IPS-18c (cell line): Measurements from ENCODE around the gene PCDH15.
"Not testable (repeated sequence)": the region's sequence is repeated elsewhere in the genome, so short reads cannot be mapped to it uniquely, and the experiment has no call there.

Source experiments
- H3K4me3 ChIP-seq: 2 replicates; pipeline ENCODE4 v1.7.0; 2013; ENCODE audit warnings: low read depth, mild to moderate bottlenecking, low read length, moderate library complexity; ENCODE audit not compliant: insufficient read depth
- H3K9me3 ChIP-seq: one replicate; pipeline ENCODE4 v1.6.1; 2013; ENCODE audit warnings: mild to moderate bottlenecking, low read length, moderate library complexity; ENCODE audit not compliant: control insufficient read depth, insufficient read depth

PCDH15 gene

GRCh38 chr10:54614072-54614471, 187.0 kb downstream of the PCDH15 start:
- H3K4me3 ChIP-seq: no peak overlapping the region
- no peaks in the 10 kb centered on the region for H3K9me3 ChIP-seq

GRCh38 chr10:54613162-54613561, 187.9 kb downstream of the PCDH15 start:
- Histone ChIP-seq H3K4me3 (no peak overlapping the region), H3K9me3 (no peaks in the 10 kb centered on the region)

DNA sequence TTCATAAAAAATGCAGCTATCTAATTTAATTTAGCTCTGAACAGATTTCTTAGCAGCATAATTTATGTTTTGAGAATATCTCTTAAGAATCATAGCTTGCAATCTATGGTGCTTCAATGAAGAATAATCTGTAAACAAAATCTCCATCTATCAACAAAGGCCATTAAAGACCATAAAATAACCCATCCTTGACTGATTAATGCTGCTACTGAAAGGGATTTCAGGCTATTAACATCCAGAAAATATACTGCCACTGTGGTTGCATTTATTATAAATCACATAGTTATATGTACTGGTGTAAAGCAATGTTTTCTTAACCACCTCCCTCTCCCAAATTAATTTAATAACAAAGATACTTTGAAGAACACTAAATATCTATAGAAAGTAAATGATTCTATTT, 191.6 kb downstream of the PCDH15 start:
- H3K4me3 ChIP-seq: no peak overlapping the region
- H3K9me3 ChIP-seq: no peaks in the 10 kb centered on the region

GRCh38 chr10:54607983-54608382, 193.0 kb downstream of the PCDH15 start:
- Histone ChIP-seq H3K9me3 (no peaks in the 10 kb centered on the region), H3K4me3 (no peak overlapping the region)

DNA sequence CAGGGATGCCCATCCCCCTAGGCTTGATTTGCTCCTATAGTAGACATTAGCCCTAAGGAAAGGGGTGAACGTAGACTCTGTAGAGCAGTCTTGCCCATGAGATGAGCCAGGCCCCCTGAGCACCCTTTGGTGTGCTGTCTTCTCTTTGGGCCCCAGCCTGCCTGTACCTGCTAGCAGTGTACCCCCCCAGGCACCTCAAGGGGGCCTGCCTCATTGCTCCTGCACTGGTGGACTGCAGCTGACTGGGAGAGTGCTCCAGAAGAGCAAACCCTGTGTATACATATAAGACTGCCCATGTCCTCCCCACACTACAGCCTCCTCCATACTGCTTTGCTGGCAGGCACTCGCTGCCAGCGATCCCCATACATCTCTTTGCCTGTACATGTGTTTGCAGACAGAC, 206.7 kb downstream of the PCDH15 start:
- no peaks in the 10 kb centered on the region for H3K9me3 ChIP-seq
- H3K4me3 ChIP-seq: no peak overlapping the region

GRCh38 chr10:54587971-54588370, 213.1 kb downstream of the PCDH15 start:
- Histone ChIP-seq H3K9me3 (no peaks in the 10 kb centered on the region), H3K4me3 (no peak overlapping the region)

GRCh38 chr10:54585572-54585971, 215.5 kb downstream of the PCDH15 start:
- Histone ChIP-seq H3K9me3 (no peaks in the 10 kb centered on the region), H3K4me3 (no peak overlapping the region)

DNA sequence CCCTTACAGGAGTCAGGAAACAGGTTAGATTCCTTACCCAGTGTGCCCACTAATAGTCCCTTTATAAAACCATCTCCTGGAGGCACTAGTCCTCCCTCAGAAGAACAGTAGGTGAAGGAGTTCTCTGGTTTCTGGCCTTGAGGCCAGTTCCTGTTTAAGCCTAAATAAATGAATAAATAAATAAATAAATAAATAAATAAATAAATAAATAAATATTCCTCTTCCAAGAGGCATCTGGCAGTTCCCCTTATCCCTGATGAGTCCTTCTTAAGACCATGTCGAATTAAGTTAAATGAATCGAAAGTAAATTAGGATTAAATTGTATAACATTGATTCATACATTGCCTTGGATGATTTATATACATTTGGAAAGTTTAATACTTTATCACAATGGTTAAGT, 223.3 kb downstream of the PCDH15 start:
- Histone ChIP-seq H3K9me3 (no peaks in the 10 kb centered on the region), H3K4me3 (no peak overlapping the region)

GRCh38 chr10:54576541-54576940, 224.5 kb downstream of the PCDH15 start:
- no peaks in the 10 kb centered on the region for H3K9me3 ChIP-seq

GRCh38 chr10:54559498-54559897, 241.5 kb downstream of the PCDH15 start:
- no peaks in the 10 kb centered on the region for H3K9me3 ChIP-seq
- H3K4me3 ChIP-seq: no peak overlapping the region

More at GRCh38 chr10:54576541-54576940, 224.5 kb downstream of the PCDH15 start:
- no peak overlapping the region for H3K4me3 ChIP-seq

DNA sequence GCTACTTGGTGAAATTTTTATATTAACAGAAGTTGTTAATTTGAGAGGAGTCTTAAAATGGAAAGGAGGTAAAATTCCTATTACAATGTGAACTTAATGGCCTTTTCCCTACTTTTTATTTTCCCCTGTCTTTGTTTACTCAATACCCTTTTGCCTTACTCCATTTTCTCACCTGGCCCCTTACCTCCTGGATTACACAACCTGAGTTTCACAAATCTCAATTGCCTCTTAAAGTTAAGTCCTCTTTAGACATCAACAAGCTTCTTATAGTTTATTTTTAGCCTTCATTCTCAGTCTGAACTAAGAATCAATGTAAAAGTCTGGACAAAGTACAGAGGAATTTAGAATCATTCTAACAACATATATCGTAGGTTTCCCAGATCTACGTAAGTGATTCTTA, 247.0 kb downstream of the PCDH15 start:
- Histone ChIP-seq H3K9me3 (no peaks in the 10 kb centered on the region), H3K4me3 (no peak overlapping the region)

GRCh38 chr10:54550016-54550415, 251.0 kb downstream of the PCDH15 start:
- H3K9me3 ChIP-seq: no peaks in the 10 kb centered on the region
- H3K4me3 ChIP-seq: no peak overlapping the region

GRCh38 chr10:54531296-54531695, 269.7 kb downstream of the PCDH15 start:
- H3K4me3 ChIP-seq: no peak overlapping the region

DNA sequence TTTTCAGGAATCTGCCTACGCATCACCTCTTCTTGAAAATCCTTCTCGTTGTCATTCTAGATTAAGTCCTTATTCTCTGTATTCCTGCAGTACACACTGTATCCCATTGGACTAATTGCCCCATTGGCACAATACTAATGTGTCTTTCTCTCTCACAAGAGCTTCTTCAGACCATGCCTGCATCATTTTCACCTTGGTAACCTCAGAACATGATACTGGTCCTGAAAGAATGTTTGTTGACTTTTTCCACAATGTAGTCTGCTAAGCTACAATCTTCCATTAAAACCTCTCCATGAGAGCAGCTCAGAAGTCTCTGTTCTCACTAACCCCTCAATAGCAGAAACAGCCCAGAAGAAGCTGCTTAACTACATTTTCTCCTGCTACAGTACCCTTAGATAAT, 270.7 kb downstream of the PCDH15 start:
- Histone ChIP-seq H3K9me3 (no peaks in the 10 kb centered on the region), H3K4me3 (no peak overlapping the region)

More at GRCh38 chr10:54531296-54531695, 269.7 kb downstream of the PCDH15 start:
- H3K9me3 ChIP-seq: no peaks in the 10 kb centered on the region

GRCh38 chr10:54525816-54526215, 275.2 kb downstream of the PCDH15 start:
- no peaks in the 10 kb centered on the region for H3K9me3 ChIP-seq
- H3K4me3 ChIP-seq: no peak overlapping the region

GRCh38 chr10:54515244-54515643, 285.8 kb downstream of the PCDH15 start:
- not testable (repeated sequence) for H3K4me3 ChIP-seq, H3K9me3 ChIP-seq

- no peaks in the 10 kb centered on the region for H3K9me3 ChIP-seq
- no peak overlapping the region for H3K4me3 ChIP-seq
Observed at GRCh38 chr10:54503863-54504262, 297.2 kb downstream of the PCDH15 start.

GRCh38 chr10:54501929-54502328, 299.1 kb downstream of the PCDH15 start:
- H3K4me3 ChIP-seq: no peak overlapping the region
- H3K9me3 ChIP-seq: no peaks in the 10 kb centered on the region

- no peaks in the 10 kb centered on the region for H3K9me3 ChIP-seq
- H3K4me3 ChIP-seq: no peak overlapping the region
Observed at GRCh38 chr10:54496852-54497251, 304.2 kb downstream of the PCDH15 start.
